Activated T-cell treated with anti-CD3 and anti-CD28 coated beads for 48 hours (primary cell): Measurements from ENCODE around the gene AIRE.

Experiments used
- DNase-seq: peaks from one replicate; pipeline ENCODE4 v3.0.0-alpha.2; 2020; ENCODE audit warnings: low read depth

Gene AIRE

GRCh38 chr21:44305691-44306090 is 20.0 kb downstream of the AIRE start:
- DNase-seq, result no peak

- no peak for DNase-seq
Observed at GRCh38 chr21:44306936-44307704, 21.4 kb downstream of the AIRE start.

GRCh38 chr21:44310628-44311507 is 25.2 kb downstream of the AIRE start:
- DNase-seq, result no peak

- DNase-seq, result no peak
Observed at GRCh38 chr21:44312089-44312488, 26.4 kb downstream of the AIRE start.

GRCh38 chr21:44312716-44313115 is 27.0 kb downstream of the AIRE start:
- DNase-seq, result no peak

- no peak for DNase-seq
Observed at GRCh38 chr21:44313451-44313850, 27.8 kb downstream of the AIRE start.

- DNase-seq, result no peak
Observed at GRCh38 chr21:44314128-44314527, 28.5 kb downstream of the AIRE start.

- no peak for DNase-seq
Observed at GRCh38 chr21:44314561-44314960, 28.9 kb downstream of the AIRE start.

- no peak for DNase-seq
Observed at GRCh38 chr21:44315691-44316203, 30.1 kb downstream of the AIRE start.

GRCh38 chr21:44316277-44316900 is 30.7 kb downstream of the AIRE start:
- no peak for DNase-seq

- DNase-seq, result no peak
Observed at GRCh38 chr21:44317241-44317782, 31.6 kb downstream of the AIRE start.

GRCh38 chr21:44317871-44318270 is 32.2 kb downstream of the AIRE start:
- no peak for DNase-seq

- DNase-seq, result no peak
Observed at GRCh38 chr21:44318489-44319285, 33.0 kb downstream of the AIRE start.

- no peak for DNase-seq
Observed at GRCh38 chr21:44319407-44320065, 33.9 kb downstream of the AIRE start.

GRCh38 chr21:44320847-44321246 is 35.2 kb downstream of the AIRE start:
- no peak for DNase-seq

GRCh38 chr21:44321846-44322450 is 36.3 kb downstream of the AIRE start:
- no peak for DNase-seq

- DNase-seq, result no peak
Observed at GRCh38 chr21:44322621-44323325, 37.1 kb downstream of the AIRE start.

- no peak for DNase-seq
Observed at GRCh38 chr21:44323591-44323990, 37.9 kb downstream of the AIRE start.

GRCh38 chr21:44324106-44324853 is 38.6 kb downstream of the AIRE start:
- DNase-seq, result no peak
